ENCODE data around the gene ZNF700. TPM values are rescaled to one million over a fixed set of nuclear protein-coding genes. Genes with fewer than 3 reads are reported as not detected.

The ZNF700 gene
- total RNA-seq, 4 donors from 2014 or later, result 9.7 to 21.2 (median 17.7) TPM

GRCh38 chr19:11970174-11970573 is 45.3 kb downstream of the ZNF700 start:
- H3K4me1 ChIP-seq, result no peaks in the 10 kb centered on the region
- H3K4me3 ChIP-seq, result no peak overlapping the region
- intact Hi-C loops (cut with DNase I; ENCODE audit: low total_unique reads), result no loop called here
- no peaks in the 10 kb centered on the region for H3K27me3 ChIP-seq
- no peak for TF ChIP-seq CTCF (IDR thresholded peaks at IDR 0.05)
- no peak for TF ChIP-seq POLR2A (IDR thresholded peaks at IDR 0.05)
- no peaks in the 10 kb centered on the region for H3K36me3 ChIP-seq
- H3K9me3 ChIP-seq, result no peaks in the 10 kb centered on the region
- no peak for DNase-seq
- H3K27ac ChIP-seq, result no peak overlapping the region

- H3K36me3 ChIP-seq, result no peaks in the 10 kb centered on the region
- no peak overlapping the region for H3K27ac ChIP-seq
- no peaks in the 10 kb centered on the region for H3K27me3 ChIP-seq
- TF ChIP-seq POLR2A (IDR thresholded peaks at IDR 0.05) (no peak), CTCF (IDR thresholded peaks at IDR 0.05) (no peak)
- intact Hi-C loops (cut with DNase I; ENCODE audit: low total_unique reads), result no loop called here
- no peak for DNase-seq
- H3K4me1 ChIP-seq, result no peaks in the 10 kb centered on the region
- no peak overlapping the region for H3K4me3 ChIP-seq
- no peaks in the 10 kb centered on the region for H3K9me3 ChIP-seq
Measured at GRCh38 chr19:11971041-11971440, 46.1 kb downstream of the ZNF700 start.

GRCh38 chr19:11973019-11973810 is 48.3 kb downstream of the ZNF700 start:
- TF ChIP-seq POLR2A (IDR thresholded peaks at IDR 0.05) (no peak), CTCF (IDR thresholded peaks at IDR 0.05) (no peak)
- Histone ChIP-seq H3K4me1 (no peaks in the 10 kb centered on the region), H3K9me3 (peaks cover 0 to 10% of the 10 kb centered on the region in 2 donors), H3K4me3 (no peak overlapping the region), H3K36me3 (no peaks in the 10 kb centered on the region), H3K27me3 (no peaks in the 10 kb centered on the region), H3K27ac (no peak overlapping the region)
- DNase-seq, result no peak
- intact Hi-C loops (cut with DNase I; ENCODE audit: low total_unique reads), result no loop called here

GRCh38 chr19:11978492-11979100 is 53.7 kb downstream of the ZNF700 start:
- DNase-seq, result no peak
- TF ChIP-seq POLR2A (IDR thresholded peaks at IDR 0.05) (no peak), CTCF (IDR thresholded peaks at IDR 0.05) (no peak)
- peaks cover 0 to 50% of the 10 kb centered on the region in 2 donors for H3K9me3 ChIP-seq

GRCh38 chr19:11979527-11979926 is 54.6 kb downstream of the ZNF700 start:
- DNase-seq, result no peak
- Histone ChIP-seq H3K36me3 (no peaks in the 10 kb centered on the region), H3K27ac (no peak overlapping the region), H3K9me3 (peaks cover 0 to 50% of the 10 kb centered on the region in 2 donors), H3K27me3 (no peaks in the 10 kb centered on the region), H3K4me3 (no peak overlapping the region), H3K4me1 (no peaks in the 10 kb centered on the region)
- intact Hi-C loops (cut with DNase I; ENCODE audit: low total_unique reads), result no loop called here
- TF ChIP-seq POLR2A (IDR thresholded peaks at IDR 0.05) (no peak), CTCF (IDR thresholded peaks at IDR 0.05) (no peak)

More at GRCh38 chr19:11978492-11979100, 53.7 kb downstream of the ZNF700 start:
- Histone ChIP-seq H3K27ac (no peak overlapping the region), H3K36me3 (no peaks in the 10 kb centered on the region), H3K4me3 (no peak overlapping the region), H3K4me1 (no peaks in the 10 kb centered on the region), H3K27me3 (no peaks in the 10 kb centered on the region)
- intact Hi-C loops (cut with DNase I; ENCODE audit: low total_unique reads), result no loop called here
